GM21360 (cell line): ENCODE results near the gene ITGA4.
"Not testable (repeated sequence)": the region's sequence is repeated elsewhere in the genome, so short reads cannot be mapped to it uniquely, and the experiment has no call there.

Source experiments
- ATAC-seq: cut with Tn5 transposase; IDR thresholded peaks from one replicate; pipeline ENCODE4 v1.9.1; 2021; ENCODE audit warnings: mild to moderate bottlenecking, moderate library complexity; ENCODE audit not compliant: unreplicated experiment

Gene ITGA4

GRCh38 chr2:181457121-181457740 is at the start of gene ITGA4:
ITGA4 (plus strand) TSS chr2:181457386; CDS start chr2:181457655, 269 bp downstream.
- peak; percentile 66 for ATAC-seq

- ATAC-seq: no peak
Observed at GRCh38 chr2:181408861-181409260, 48.3 kb upstream of the ITGA4 start.

GRCh38 chr2:181411105-181411849 is 45.9 kb upstream of the ITGA4 start:
- ATAC-seq: peak; percentile 95

- no peak for ATAC-seq
Observed at GRCh38 chr2:181419129-181419855, 37.9 kb upstream of the ITGA4 start.

GRCh38 chr2:181420259-181421130 is 36.7 kb upstream of the ITGA4 start:
- no peak for ATAC-seq

- no peak for ATAC-seq
Observed at GRCh38 chr2:181421131-181421458, 36.1 kb upstream of the ITGA4 start.

- ATAC-seq: no peak
Observed at GRCh38 chr2:181421464-181421863, 35.7 kb upstream of the ITGA4 start.

GRCh38 chr2:181426672-181427071 is 30.5 kb upstream of the ITGA4 start:
- no peak for ATAC-seq

GRCh38 chr2:181430406-181431118 is 26.6 kb upstream of the ITGA4 start:
- no peak for ATAC-seq

GRCh38 chr2:181431674-181432073 is 25.5 kb upstream of the ITGA4 start:
- no peak for ATAC-seq

- ATAC-seq: no peak
Observed at GRCh38 chr2:181438261-181438660, 18.9 kb upstream of the ITGA4 start.

GRCh38 chr2:181440344-181440743 is 16.8 kb upstream of the ITGA4 start:
- ATAC-seq: no peak

GRCh38 chr2:181440919-181441318 is 16.3 kb upstream of the ITGA4 start:
- ATAC-seq: no peak

GRCh38 chr2:181441670-181442069 is 15.5 kb upstream of the ITGA4 start:
- ATAC-seq: no peak

GRCh38 chr2:181444654-181445053 is 12.5 kb upstream of the ITGA4 start:
- ATAC-seq: no peak

- ATAC-seq: no peak
Observed at GRCh38 chr2:181446985-181447384, 10.2 kb upstream of the ITGA4 start.

GRCh38 chr2:181449278-181449677 is 7.9 kb upstream of the ITGA4 start:
- not testable (repeated sequence) for ATAC-seq

GRCh38 chr2:181454686-181455450 is 2.3 kb upstream of the ITGA4 start:
- no peak for ATAC-seq

GRCh38 chr2:181456660-181457120 is 496 bp upstream of the ITGA4 start:
- peak; percentile 65 for ATAC-seq
